ENCODE measurements around the gene METTL25.

Gene METTL25

GRCh38 chr12:82408844-82409243 is 50.5 kb downstream of the METTL25 start:
- DNase-seq, result no peak

- no peak for DNase-seq
Observed at GRCh38 chr12:82411546-82412230, 53.4 kb downstream of the METTL25 start.

- DNase-seq, result no peak
Observed at GRCh38 chr12:82412246-82412645, 53.9 kb downstream of the METTL25 start.

- no peak for DNase-seq
Observed at GRCh38 chr12:82414044-82414443, 55.7 kb downstream of the METTL25 start.

GRCh38 chr12:82414926-82415325 is 56.6 kb downstream of the METTL25 start:
- no peak for DNase-seq

GRCh38 chr12:82415402-82415801 is 57.1 kb downstream of the METTL25 start:
- no peak for DNase-seq

GRCh38 chr12:82425241-82425640 is 66.9 kb downstream of the METTL25 start:
- no peak for DNase-seq

GRCh38 chr12:82426081-82426480 is 67.8 kb downstream of the METTL25 start:
- no peak for DNase-seq

- no peak for DNase-seq
Observed at GRCh38 chr12:82426586-82426985, 68.3 kb downstream of the METTL25 start.

- no peak for DNase-seq
Observed at GRCh38 chr12:82430541-82431145, 72.3 kb downstream of the METTL25 start.

GRCh38 chr12:82434392-82434911 is 76.1 kb downstream of the METTL25 start:
- DNase-seq, result no peak

GRCh38 chr12:82436354-82436753 is 78.0 kb downstream of the METTL25 start:
- DNase-seq, result no peak

- DNase-seq, result no peak
Observed at GRCh38 chr12:82437744-82438143, 79.4 kb downstream of the METTL25 start.

- no peak for DNase-seq
Observed at GRCh38 chr12:82438356-82438755, 80.0 kb downstream of the METTL25 start.

- DNase-seq, result no peak
Observed at GRCh38 chr12:82440885-82441284, 82.6 kb downstream of the METTL25 start.

- DNase-seq, result no peak
Observed at GRCh38 chr12:82448911-82449578, 90.7 kb downstream of the METTL25 start.

GRCh38 chr12:82456633-82457032 is 98.3 kb downstream of the METTL25 start:
- no peak for DNase-seq

- no peak for DNase-seq
Observed at GRCh38 chr12:82458101-82458500, 99.8 kb downstream of the METTL25 start.

GRCh38 chr12:82461393-82461792 is 103.1 kb downstream of the METTL25 start:
- no peak for DNase-seq

- no peak for DNase-seq
Observed at GRCh38 chr12:82461836-82462235, 103.5 kb downstream of the METTL25 start.

- no peak for DNase-seq
Observed at GRCh38 chr12:82468563-82468962, 110.2 kb downstream of the METTL25 start.

- DNase-seq, result no peak
Observed at GRCh38 chr12:82470906-82471512, 112.7 kb downstream of the METTL25 start.

GRCh38 chr12:82473111-82473754 is 114.9 kb downstream of the METTL25 start:
- DNase-seq, result no peak
